Fibroblast of lung (primary cell): ENCODE measurements around the gene MCM10. TPM values are rescaled to one million over a fixed set of nuclear protein-coding genes. Genes with fewer than 3 reads are reported as not detected.

ENCODE experiments used
- DNase-seq, 2 donors: peaks; one replicate each; pipeline versions ENCODE4 v3.0.0 to v3.0.0-alpha.2; 2010; ENCODE audit warnings: low read depth in 2 of 2
- H2AFZ ChIP-seq: 2 replicates; pipeline ENCODE4 v1.5.1; 2012; ENCODE audit warnings: low read length, control low read depth, inconsistent platforms
- H3K27ac ChIP-seq: 2 replicates; pipeline ENCODE4 v1.5.1; 2011; ENCODE audit warnings: low read length, control low read depth; ENCODE audit not compliant: insufficient read depth
- H3K27me3 ChIP-seq: 2 replicates; pipeline ENCODE4 v1.5.1; 2011; ENCODE audit warnings: mild to moderate bottlenecking, low read length; ENCODE audit not compliant: control insufficient read depth, insufficient read depth
- H3K36me3 ChIP-seq: 2 replicates; pipeline ENCODE4 v1.5.1; 2011; ENCODE audit warnings: low read length; ENCODE audit not compliant: control insufficient read depth, insufficient read depth
- H3K4me1 ChIP-seq: 2 replicates; pipeline ENCODE4 v1.5.1; 2011; ENCODE audit warnings: low read length; ENCODE audit not compliant: control insufficient read depth, insufficient read depth; ENCODE audit errors: extremely low read depth
- H3K4me2 ChIP-seq: 2 replicates; pipeline ENCODE4 v1.5.1; 2011; ENCODE audit warnings: low read length, control low read depth; ENCODE audit not compliant: insufficient read depth; ENCODE audit errors: extremely low read depth
- H3K4me3 ChIP-seq, 4 experiments: fragments of 200-600 bp in 1 of 4; sonication (generic) in 1 of 4; replicated peaks in 1 of 4; 2 replicates each; pipeline ENCODE4 v1.5.1; 2011 to 2016; ENCODE audit warnings: low read length in 4 of 4, low read depth in 3 of 4, mild to moderate bottlenecking in 3 of 4, control low read depth in 2 of 4, inconsistent platforms in 1 of 4, mixed read lengths in 1 of 4; ENCODE audit not compliant: insufficient read depth in 1 of 4; ENCODE audit errors: control extremely low read depth in 1 of 4
- H3K79me2 ChIP-seq: 2 replicates; pipeline ENCODE4 v1.5.1; 2012; ENCODE audit warnings: mild to moderate bottlenecking, low read length, inconsistent platforms; ENCODE audit not compliant: control insufficient read depth, insufficient read depth
- H3K9ac ChIP-seq: 2 replicates; pipeline ENCODE4 v1.5.1; 2011; ENCODE audit warnings: mild to moderate bottlenecking, low read length, control low read depth; ENCODE audit not compliant: insufficient read depth
- H3K9me3 ChIP-seq: 2 replicates; pipeline ENCODE4 v1.5.1; 2012; ENCODE audit warnings: low read depth, low read length; ENCODE audit not compliant: control insufficient read depth, insufficient read depth
- H4K20me1 ChIP-seq: 2 replicates; pipeline ENCODE4 v1.5.1; 2011; ENCODE audit warnings: low read length; ENCODE audit not compliant: control insufficient read depth, insufficient read depth; ENCODE audit errors: extremely low read depth
- CTCF ChIP-seq, 2 donors: IDR thresholded peaks in 1 of 2; conservative IDR thresholded peaks in 1 of 2; 1 replicate in 1 of 2; 2 replicates in 1 of 2; pipeline ENCODE4 v1.5.1; 2011 to 2012; ENCODE audit warnings: low read length in 2 of 2, control low read depth in 1 of 2, inconsistent platforms in 1 of 2, low read depth in 1 of 2, mild to moderate bottlenecking in 1 of 2
- EZH2 ChIP-seq: IDR thresholded peaks from 2 replicates; pipeline ENCODE4 v1.5.1; 2012; ENCODE audit warnings: low read length, control low read depth, mild to moderate bottlenecking; ENCODE audit errors: missing control alignments
- polyA plus RNA-seq, 2 donors: library from polyadenylated mRNA; depleted of rRNA in 1 of 2; stranded (reverse) in 1 of 2; unstranded in 1 of 2; fragments of >200 nt; gene quantifications; 2 replicates each; pipeline ENCODE4 v1.2.1, GENCODE V29; 2011 to 2012; ENCODE audit warnings: missing spikeins in 1 of 2
- total RNA-seq: library from RNA; depleted of rRNA; stranded (reverse); fragments of >200 nt; gene quantifications from 2 replicates; pipeline ENCODE4 v1.2.1, GENCODE V29; 2014

Gene MCM10
- total and polyA plus RNA-seq, 2 donors (not counting 1 experiment from before 2014, with no cell fraction given) = 0.83 to 3.1 TPM

GRCh38 chr10:13188593-13188992, 27.2 kb downstream of the MCM10 start:
- Histone ChIP-seq H3K27ac (no peak overlapping the region), H3K9me3 (no peaks in the 10 kb centered on the region), H4K20me1 (no peaks in the 10 kb centered on the region), H3K9ac (no peak overlapping the region), H3K79me2 (no peaks in the 10 kb centered on the region), H3K4me1 (no peaks in the 10 kb centered on the region), H2AFZ (no peak overlapping the region), H3K4me2 (no peak overlapping the region), H3K36me3 (peaks cover 2% of the 10 kb centered on the region), H3K27me3 (no peaks in the 10 kb centered on the region), H3K4me3 (no peak overlapping the region)
- TF ChIP-seq EZH2 (no peak), CTCF (conservative IDR thresholded peaks at IDR 0.05 in 1 of 2, IDR thresholded peaks at IDR 0.05 in 1 of 2; ENCODE audit: low read depth in 1 of 2, low read length in 2 of 2) (no peak)
- no peak for DNase-seq

- peak in 1 of 2 donors; percentile 48 for DNase-seq
- no peak for TF ChIP-seq EZH2
- no peak overlapping the region for H3K27ac ChIP-seq
- no peaks in the 10 kb centered on the region for H3K79me2 ChIP-seq
- no peaks in the 10 kb centered on the region for H3K4me1 ChIP-seq
- H3K4me3 ChIP-seq = no peak overlapping the region
- H3K36me3 ChIP-seq = peaks cover 2% of the 10 kb centered on the region
- H3K9ac ChIP-seq = no peak overlapping the region
- H4K20me1 ChIP-seq = no peaks in the 10 kb centered on the region
- no peaks in the 10 kb centered on the region for H3K9me3 ChIP-seq
- H3K27me3 ChIP-seq = no peaks in the 10 kb centered on the region
- H2AFZ ChIP-seq = no peak overlapping the region
- no peak overlapping the region for H3K4me2 ChIP-seq
These were observed 28.6 kb downstream of the MCM10 start for GRCh38 chr10:13189961-13190360.

- H3K4me3 ChIP-seq = no peak overlapping the region
- peaks cover 2% of the 10 kb centered on the region for H3K36me3 ChIP-seq
- H3K27me3 ChIP-seq = no peaks in the 10 kb centered on the region
- H2AFZ ChIP-seq = no peak overlapping the region
- H3K79me2 ChIP-seq = no peaks in the 10 kb centered on the region
- no peaks in the 10 kb centered on the region for H3K4me1 ChIP-seq
- no peak for DNase-seq
- H3K4me2 ChIP-seq = no peak overlapping the region
- no peak for TF ChIP-seq CTCF (conservative IDR thresholded peaks at IDR 0.05 in 1 of 2, IDR thresholded peaks at IDR 0.05 in 1 of 2; ENCODE audit: low read depth in 1 of 2, low read length in 2 of 2)
- no peak for TF ChIP-seq EZH2
- H3K27ac ChIP-seq = no peak overlapping the region
- no peaks in the 10 kb centered on the region for H4K20me1 ChIP-seq
- H3K9ac ChIP-seq = no peak overlapping the region
- H3K9me3 ChIP-seq = no peaks in the 10 kb centered on the region
These were observed 29.5 kb downstream of the MCM10 start for GRCh38 chr10:13190816-13191215.
